Peyer's patch (tissue), 4 donors: ENCODE measurements around the gene SV2A.
"Not testable (repeated sequence)": the region's sequence is repeated elsewhere in the genome, so short reads cannot be mapped to it uniquely, and the experiment has no call there.

Source experiments
- CTCF ChIP-seq, 6 experiments: fragments of 450-650 bp in 4 of 6; fragments of 200-600 bp in 2 of 6; sonication (generic) in 1 of 6; IDR thresholded peaks; one replicate each; pipeline ENCODE4 v1.5.1; 2017 to 2019; ENCODE audit warnings: antibody characterized with exemption in 6 of 6, mild to moderate bottlenecking in 3 of 6, moderate library complexity in 1 of 6
- POLR2A ChIP-seq, 2 donors: fragments of 450-650 bp; IDR thresholded peaks; one replicate each; pipeline ENCODE4 v1.5.1; 2017; ENCODE audit warnings: antibody characterized with exemption in 2 of 2, mild to moderate bottlenecking in 2 of 2, moderate library complexity in 2 of 2

- TF ChIP-seq CTCF, POLR2A (IDR thresholded peaks at IDR 0.05): not testable (repeated sequence)
Measured at GRCh38 chr1:149957548-149957947, 39.9 kb upstream of the SV2A start.
